HG02884 (cell line): ENCODE data around the gene EGFL7.
"Not testable (repeated sequence)": the region's sequence is repeated elsewhere in the genome, so short reads cannot be mapped to it uniquely, and the experiment has no call there.

Experiments used
- ATAC-seq: cut with Tn5 transposase; IDR thresholded peaks from one replicate; pipeline ENCODE4 v1.9.1; 2021; ENCODE audit warnings: mild to moderate bottlenecking, moderate library complexity; ENCODE audit not compliant: unreplicated experiment

EGFL7 gene

GRCh38 chr9:136624184-136624951, 38.3 kb upstream of the EGFL7 start:
- ATAC-seq: no peak

- ATAC-seq: no peak
Measured at GRCh38 chr9:136625101-136626065, 37.3 kb upstream of the EGFL7 start.

DNA sequence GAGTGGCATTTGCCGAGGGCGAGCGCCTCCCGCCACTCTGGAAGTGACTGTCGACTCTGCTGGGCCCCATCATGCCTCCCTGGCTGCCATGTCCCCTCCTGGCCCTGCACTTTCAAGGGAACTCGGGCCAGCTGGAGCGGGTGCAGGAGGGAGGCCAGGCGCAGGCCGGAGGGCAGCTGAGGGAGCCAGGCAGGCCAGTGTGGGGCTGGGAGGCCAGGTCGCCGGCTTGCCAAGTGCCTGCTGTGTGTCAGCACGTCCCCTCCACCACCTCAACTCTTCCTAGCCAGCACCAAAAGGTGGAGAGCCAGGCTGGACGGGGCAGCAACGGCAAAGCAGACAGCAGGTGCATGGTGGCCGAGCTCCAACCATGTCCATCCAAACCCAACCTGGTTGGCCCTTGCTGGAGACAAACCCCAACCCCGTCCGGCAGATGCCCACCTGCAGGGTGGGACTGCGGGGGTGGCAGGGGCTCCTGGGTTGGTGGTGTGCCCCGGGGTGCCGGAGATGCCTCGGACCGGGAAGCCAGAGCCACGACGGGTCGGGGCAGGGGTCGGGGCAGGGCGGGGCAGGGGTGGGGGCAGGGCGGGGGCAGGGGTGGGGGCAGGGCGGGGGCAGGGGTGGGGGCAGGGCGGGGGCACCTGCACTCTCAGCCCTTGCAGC, 36.5 kb upstream of the EGFL7 start:
- no peak for ATAC-seq

DNA sequence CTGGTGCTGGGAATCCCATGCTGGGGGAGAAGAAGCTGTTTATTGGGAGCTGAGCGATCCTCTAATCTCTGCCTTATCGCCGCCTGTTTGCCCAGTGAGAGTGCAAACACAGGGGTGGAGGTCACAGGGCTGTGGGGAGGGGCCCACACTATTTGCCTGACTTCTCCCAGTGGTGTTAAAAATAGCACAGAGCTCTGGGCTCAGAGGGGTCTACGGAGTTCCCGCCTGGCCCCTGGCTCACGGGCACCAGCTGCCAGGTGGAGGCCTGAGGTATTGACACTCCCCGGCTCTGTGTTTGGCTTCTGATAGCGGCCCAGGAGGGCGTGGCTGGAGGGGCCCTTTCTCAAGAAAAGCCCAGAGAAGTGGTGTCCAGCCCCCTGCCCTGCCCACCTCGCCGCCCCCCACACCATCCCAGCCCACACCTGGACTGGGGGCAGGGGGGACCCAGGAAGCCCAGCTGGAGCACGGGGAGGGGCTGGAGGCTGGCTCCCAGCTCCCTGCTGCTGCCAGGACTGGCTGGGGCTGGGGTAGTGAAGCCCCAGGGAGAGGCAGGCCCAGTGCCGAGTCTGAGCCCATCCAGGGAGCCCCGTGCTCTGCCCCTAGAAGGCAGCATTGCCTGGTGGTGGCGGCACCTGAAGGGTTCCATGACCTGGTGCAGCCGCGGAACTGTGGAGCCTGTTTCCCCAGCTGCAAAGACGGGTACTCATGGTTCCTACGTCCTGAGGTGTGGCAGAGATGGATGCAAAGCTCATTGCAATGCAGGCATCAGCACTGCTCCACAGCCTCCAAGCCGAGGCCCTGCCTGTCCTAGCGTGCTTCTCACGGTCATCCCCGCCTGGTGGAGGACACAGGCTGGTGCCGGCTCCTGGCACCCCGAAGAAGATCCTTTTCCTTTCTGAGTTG, 35.7 kb upstream of the EGFL7 start:
- no peak for ATAC-seq

DNA sequence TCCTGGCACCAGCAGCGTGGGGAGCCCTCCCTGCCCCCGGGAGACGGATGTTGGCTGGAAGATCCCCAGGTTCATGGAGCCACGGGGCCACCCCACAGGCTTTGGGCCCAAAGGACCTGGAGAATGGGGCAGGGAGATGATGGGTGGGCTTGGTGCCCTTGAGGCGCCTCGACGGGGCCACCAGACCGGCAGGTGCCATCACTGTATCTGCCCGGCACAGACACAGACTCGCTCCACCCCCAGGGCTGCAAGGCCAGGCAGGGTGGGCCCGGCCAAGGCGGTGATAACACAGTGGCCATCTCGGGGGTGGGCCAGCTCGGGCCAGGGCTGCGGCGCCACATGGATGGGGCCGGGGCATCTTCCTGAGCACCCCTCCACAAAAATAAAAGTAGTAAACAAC, 35.0 kb upstream of the EGFL7 start:
- no peak for ATAC-seq

- no peak for ATAC-seq
Measured at GRCh38 chr9:136628268-136628667, 34.4 kb upstream of the EGFL7 start.

DNA sequence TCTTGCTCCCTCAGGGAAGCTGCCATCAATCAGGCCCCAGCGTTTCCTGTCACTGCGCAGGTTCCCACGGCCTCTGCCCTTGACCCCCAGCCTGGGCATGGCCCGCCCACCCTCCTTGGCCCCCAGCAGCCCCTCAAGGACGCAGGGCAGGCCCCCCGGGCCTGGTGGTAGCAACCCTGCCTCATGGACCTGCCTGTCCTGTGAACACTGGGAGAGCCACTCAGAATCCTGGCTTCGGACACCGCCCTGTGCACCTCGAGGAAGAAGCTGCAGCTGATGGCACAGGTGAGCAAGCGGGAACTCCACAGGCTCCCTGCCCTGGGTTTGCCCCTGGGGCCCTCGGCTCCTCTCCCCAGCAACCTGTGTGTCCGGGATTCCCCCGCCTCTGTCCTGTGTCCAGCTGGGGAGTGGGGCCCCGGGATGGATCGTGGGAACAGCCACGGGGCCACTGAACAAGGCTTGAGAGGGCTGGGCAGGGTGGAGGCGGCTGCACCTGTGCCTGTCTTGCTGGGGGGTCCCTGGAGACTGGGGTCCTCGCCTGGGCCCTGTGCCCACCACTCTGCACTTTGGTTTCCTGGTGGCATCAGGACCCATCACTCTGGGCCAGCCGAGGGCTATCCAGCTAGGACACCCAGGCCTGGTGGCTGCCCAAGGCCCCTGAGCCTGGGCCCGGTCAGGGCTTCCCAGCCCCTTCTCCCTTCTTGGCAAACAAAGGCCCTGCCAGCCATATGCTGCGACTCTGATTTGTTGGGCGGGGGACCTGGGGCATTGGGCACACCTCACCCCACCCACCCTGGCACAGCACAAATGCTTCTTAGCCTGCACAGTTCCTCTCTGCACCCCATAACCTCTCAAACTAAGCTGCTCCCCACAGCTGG, 33.5 kb upstream of the EGFL7 start:
- ATAC-seq: no peak

DNA sequence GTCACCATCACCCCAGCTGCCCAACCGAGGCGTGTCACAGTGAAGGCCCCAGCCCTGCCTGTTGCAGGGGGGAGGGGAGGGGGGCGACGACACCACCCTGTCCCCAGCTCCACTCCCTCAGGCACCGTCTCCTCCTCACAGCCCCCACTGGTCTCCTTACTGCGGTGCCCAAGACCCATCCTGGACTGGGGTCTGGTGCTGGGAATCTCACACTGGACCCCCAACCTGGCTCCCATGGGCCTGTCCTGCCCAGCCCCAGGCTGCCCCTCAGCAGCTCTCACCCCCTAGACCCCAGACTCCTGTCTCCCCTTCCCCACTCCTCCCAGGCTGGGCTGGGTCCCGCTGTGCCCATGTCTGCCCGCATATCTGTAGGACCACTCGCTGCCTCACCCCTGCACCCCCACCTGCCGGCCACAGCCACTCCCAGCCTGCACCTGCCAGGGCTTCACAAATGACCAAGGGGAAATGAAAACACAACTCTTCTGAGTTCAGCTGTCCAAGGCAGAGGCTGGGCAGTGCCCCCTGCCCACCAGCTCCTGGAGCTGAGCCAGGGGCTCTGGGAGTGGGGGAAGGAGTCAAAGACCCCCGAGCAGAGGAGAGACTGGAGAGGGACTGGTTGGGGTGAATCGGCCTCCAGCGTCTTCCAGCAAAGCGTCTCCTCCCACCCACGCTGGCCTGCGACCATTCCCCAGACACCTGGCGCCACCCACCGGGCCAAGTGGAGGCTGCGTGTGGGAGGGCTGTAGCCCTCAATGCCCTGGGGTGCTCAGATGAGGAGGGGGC, 32.6 kb upstream of the EGFL7 start:
- no peak for ATAC-seq

- no peak for ATAC-seq
Measured at GRCh38 chr9:136630662-136630992, 32.1 kb upstream of the EGFL7 start.

DNA sequence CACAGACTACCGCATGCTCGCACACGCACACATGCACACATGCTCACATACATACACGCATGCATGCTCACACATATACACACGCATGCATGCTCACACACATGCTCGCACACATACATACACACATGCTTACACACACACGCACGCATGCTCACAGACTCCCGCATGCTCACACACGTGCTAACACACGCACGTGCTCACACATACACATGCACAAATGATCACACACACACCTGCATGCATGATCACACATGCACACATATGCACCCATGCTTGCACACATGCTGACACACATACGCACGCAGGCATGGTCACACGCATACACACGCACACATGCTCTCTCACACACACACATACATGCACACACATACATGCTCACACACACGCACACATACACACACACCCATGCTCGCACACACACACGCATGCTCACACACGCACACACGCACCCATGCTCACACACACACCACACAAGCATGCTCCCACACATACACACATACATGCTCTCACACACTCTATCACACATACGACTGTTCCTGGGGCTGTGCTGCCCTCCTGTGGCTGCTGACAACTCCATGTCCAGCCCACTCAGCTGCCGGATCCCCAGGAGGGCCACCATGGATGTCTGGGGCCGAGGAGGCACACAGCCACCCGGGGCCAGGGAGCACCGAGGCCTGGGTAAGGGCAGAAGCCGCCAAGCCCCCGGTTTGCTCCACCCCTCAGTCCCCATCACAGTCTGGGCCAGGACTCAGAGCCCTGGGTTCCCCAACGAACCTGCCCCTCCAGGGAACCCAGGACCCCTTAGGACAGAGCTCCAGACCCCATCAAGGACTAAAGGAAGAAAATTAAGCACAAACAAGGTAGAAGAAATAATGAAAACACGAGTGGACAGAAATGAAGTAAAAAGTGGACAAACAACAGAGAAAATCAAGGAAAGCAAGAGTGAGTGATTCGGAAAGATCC, 31.4 kb upstream of the EGFL7 start:
- ATAC-seq: no peak

- not testable (repeated sequence) for ATAC-seq
Measured at GRCh38 chr9:136632072-136632471, 30.6 kb upstream of the EGFL7 start.

- ATAC-seq: not testable (repeated sequence)
Measured at GRCh38 chr9:136632491-136633106, 30.1 kb upstream of the EGFL7 start.

GRCh38 chr9:136634904-136635303, 27.8 kb upstream of the EGFL7 start:
- ATAC-seq: no peak

- ATAC-seq: no peak
Measured at GRCh38 chr9:136640171-136641111, 22.3 kb upstream of the EGFL7 start.

- ATAC-seq: no peak
Measured at GRCh38 chr9:136642439-136642921, 20.2 kb upstream of the EGFL7 start.
